ENCODE results near the gene ARSK. TPM values are rescaled to one million over a fixed set of nuclear protein-coding genes. Genes with fewer than 3 reads are reported as not detected.

The ARSK gene
- total RNA-seq, 1 donor from 2014 or later, result 3.2 TPM

DNA sequence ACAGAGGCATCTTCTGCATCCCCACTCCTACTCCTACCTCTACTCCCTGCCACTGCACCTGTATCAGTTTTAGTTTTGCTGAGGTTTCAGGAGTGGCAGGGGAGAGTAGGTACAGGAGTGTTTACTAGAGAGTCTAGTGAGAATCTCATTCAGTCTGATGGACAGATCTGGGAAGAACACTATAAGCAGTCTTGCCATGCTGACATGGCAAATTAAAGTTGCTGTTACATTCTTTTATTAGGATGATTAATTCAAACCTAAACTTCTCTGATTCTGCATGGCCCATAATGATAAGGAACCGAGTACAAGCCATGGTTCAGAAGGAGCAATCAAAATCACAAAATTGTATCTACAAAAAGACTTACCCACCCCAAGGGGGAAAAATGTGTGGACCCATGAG is 7.4 kb downstream of the ARSK start:
- DNase-seq (ENCODE audit: low spot score), result no peak

- DNase-seq (ENCODE audit: low spot score), result no peak
Measured at GRCh38 chr5:95563367-95563766, 8.5 kb downstream of the ARSK start.

DNA sequence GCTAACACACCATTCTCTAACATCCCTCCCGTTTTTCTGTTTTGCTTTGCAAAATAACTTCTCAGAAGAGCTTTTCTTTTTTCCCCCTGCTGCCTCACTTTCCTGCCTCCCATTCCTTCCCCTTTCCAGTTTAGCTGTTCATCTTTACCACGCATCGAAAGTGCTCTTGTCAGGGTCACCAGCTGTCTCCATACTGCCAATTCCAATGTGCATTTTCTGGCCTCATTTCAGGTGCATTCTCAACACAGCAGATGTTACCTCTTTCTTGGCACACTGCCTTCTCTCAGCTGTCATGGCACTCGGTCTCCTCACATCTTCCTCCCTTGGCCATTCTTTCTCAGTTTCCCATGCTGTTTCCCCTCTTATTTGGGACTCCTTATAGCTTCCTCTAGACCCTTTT is 9.5 kb downstream of the ARSK start:
- no peak for DNase-seq (ENCODE audit: low spot score)

GRCh38 chr5:95565280-95565920 is 10.5 kb downstream of the ARSK start:
- no peak for DNase-seq (ENCODE audit: low spot score)

- no peak for DNase-seq (ENCODE audit: low spot score)
Measured at GRCh38 chr5:95572016-95572415, 17.1 kb downstream of the ARSK start.

GRCh38 chr5:95581576-95581975 is 26.7 kb downstream of the ARSK start:
- DNase-seq (ENCODE audit: low spot score), result no peak

- DNase-seq (ENCODE audit: low spot score), result no peak
Measured at GRCh38 chr5:95583992-95584391, 29.1 kb downstream of the ARSK start.

GRCh38 chr5:95590880-95591279 is 36.0 kb downstream of the ARSK start:
- no peak for DNase-seq (ENCODE audit: low spot score)

DNA sequence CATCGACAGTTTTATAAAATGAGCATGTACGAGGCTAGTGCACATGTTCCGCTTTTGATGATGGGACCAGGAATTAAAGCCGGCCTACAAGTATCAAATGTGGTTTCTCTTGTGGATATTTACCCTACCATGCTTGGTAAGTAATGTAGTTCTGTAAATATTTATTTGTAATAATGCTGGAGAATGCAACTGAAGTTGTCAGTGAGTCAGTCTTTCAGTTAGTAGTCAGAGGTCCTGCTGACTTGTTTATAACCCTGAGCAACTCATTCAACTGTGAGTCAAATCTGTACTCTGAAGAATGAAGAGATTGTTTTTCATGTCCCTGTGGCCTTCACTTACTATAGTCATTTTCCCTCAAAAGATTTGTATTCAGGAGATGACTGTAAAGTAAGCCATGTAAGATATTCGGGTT is 36.6 kb downstream of the ARSK start:
- DNase-seq (ENCODE audit: low spot score), result no peak

GRCh38 chr5:95595289-95595931 is 40.5 kb downstream of the ARSK start:
- no peak for DNase-seq (ENCODE audit: low spot score)

- DNase-seq (ENCODE audit: low spot score), result no peak
Measured at GRCh38 chr5:95599252-95599651, 44.4 kb downstream of the ARSK start.

- no peak for DNase-seq (ENCODE audit: low spot score)
Measured at GRCh38 chr5:95600557-95600956, 45.7 kb downstream of the ARSK start.

DNA sequence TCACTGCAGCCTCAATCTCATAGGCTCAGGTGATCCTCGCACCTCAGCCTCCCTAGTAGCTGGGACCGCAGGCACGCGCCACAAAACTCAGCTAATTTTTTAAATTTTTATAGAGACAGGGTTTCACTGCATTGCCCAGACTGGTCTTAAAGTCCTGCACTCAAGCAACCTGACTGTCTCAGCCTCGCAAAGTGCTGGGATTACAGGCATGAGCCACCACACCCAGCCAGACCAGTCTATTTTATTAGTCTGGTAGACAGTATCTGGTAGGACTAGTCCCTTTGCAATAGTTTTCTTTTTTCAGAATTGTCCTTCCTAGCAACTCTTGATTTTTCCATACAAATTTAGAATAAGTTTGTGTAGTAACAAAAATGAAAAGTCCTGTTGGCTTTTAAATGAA is 50.9 kb downstream of the ARSK start:
- DNase-seq (ENCODE audit: low spot score), result no peak

DNA sequence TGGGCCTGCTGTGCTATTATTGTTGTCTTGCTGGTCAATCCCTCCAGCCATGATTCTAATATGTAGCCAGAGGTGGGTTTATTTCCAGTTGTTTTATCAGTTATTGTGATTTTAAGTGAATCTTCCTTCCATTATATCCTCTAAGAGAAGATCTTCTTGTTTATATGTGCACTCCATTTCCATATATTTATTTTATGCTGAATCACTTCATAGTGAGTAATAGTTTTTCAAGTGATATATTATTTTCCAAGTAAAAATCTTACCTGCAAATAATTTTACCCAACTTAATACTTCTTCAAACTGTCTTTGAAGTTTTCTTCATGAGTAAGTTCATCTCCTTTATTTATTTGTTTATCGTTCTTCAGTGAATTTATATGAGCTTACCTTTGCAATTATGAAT is 51.5 kb downstream of the ARSK start:
- no peak for DNase-seq (ENCODE audit: low spot score)

GRCh38 chr5:95609711-95610110 is 54.8 kb downstream of the ARSK start:
- DNase-seq (ENCODE audit: low spot score), result no peak

- DNase-seq (ENCODE audit: low spot score), result no peak
Measured at GRCh38 chr5:95610546-95610945, 55.6 kb downstream of the ARSK start.

- no peak for DNase-seq (ENCODE audit: low spot score)
Measured at GRCh38 chr5:95611396-95611795, 56.5 kb downstream of the ARSK start.

DNA sequence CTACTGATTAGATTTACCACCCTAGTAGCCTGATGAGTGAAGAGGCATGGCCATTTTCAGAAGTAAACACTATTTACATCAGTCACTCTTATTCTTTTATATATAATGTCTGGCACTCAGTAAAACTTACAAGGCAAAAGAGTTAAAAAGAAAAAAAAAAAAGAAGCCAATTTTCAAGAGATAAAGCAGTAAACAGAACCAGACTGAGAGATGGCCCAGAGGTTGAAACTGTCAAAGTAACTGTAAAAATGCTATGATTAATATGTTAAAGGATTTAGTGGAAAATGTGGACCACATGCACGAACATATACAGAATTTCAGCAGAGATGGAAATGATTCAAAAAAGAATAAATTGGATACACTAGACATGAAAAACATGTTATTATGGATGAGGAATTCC is 58.6 kb downstream of the ARSK start:
- no peak for DNase-seq (ENCODE audit: low spot score)

GRCh38 chr5:95615164-95615467 is 60.2 kb downstream of the ARSK start:
- no peak for DNase-seq (ENCODE audit: low spot score)

DNA sequence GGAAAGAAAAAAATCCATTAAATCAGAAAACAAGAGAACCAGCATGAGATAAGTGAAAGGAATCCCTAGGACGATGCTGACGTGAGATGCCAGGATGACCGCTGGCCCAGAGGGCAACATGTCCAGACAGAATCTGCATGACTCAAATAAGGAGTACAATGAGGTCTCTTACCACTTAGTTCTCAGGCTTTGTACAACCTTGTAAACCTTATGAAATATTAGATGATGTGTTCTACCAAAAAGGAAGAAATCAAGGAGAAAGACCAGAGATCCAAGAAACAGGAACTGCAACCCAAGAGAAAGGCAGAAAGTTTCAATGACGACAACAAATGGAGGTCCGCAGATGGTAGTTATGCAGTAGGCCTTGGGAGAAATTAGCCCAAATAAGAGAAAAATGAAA is 62.2 kb downstream of the ARSK start:
- no peak for DNase-seq (ENCODE audit: low spot score)

DNA sequence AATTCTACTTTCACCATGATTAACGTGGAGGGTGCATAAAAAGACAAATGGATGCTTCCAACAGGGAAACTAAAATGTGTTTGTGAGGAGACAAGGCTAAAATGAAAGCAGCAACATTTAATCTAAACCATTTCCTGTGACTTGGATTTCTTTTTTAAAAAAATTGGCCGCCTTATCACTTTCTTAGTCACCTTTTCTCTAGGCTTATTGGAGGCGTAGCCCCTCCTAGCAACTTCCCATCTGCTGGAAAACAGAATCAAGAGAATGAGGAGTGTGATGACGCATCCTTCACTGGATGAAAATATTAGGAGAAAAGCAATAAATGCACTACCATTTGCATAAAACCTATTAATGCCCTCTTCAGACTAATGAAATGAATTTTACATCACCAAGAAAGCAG is 64.2 kb downstream of the ARSK start:
- no peak for DNase-seq (ENCODE audit: low spot score)

DNA sequence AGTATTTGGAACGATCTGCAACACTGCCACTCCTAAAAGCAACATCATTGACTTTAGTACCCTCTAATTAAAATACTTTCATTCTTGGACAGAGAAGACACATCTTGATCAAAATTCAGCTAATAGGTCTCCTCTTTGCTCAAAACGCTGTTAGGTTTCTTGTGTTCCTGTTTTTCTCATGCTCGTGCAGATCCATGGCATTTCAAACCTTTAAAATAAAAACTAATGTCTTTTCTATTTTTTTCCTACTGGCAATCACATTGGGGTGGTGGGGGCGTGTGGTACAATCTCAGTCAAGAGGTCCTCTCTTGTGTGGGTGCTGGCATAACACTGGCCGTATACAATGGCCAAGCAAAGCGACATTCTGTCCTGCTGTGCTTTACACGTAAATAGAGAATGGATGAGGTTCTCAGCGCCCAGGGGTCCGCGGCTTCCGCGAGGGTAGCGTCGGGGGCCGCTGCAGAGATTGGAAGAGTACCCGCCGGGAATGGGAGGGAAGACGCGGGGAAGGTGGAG is 64.7 kb downstream of the ARSK start:
- DNase-seq (ENCODE audit: low spot score), result no peak

Measured in mesenteric fat pad (tissue), 1 donor.